Stimulated activated CD8-positive, alpha-beta memory T cell treated with anti-CD3 and anti-CD28 coated beads, Interleukin-2, amount 100 ng/mL, for 48 hours (primary cell): ENCODE measurements around the gene C13orf46.
"Not testable (repeated sequence)": the region's sequence is repeated elsewhere in the genome, so short reads cannot be mapped to it uniquely, and the experiment has no call there.

Experiments
- DNase-seq, 2 donors: peaks; one replicate each; pipeline ENCODE4 v3.0.0-alpha.2; 2020; ENCODE audit warnings: low read depth in 2 of 2

The C13orf46 gene

DNA sequence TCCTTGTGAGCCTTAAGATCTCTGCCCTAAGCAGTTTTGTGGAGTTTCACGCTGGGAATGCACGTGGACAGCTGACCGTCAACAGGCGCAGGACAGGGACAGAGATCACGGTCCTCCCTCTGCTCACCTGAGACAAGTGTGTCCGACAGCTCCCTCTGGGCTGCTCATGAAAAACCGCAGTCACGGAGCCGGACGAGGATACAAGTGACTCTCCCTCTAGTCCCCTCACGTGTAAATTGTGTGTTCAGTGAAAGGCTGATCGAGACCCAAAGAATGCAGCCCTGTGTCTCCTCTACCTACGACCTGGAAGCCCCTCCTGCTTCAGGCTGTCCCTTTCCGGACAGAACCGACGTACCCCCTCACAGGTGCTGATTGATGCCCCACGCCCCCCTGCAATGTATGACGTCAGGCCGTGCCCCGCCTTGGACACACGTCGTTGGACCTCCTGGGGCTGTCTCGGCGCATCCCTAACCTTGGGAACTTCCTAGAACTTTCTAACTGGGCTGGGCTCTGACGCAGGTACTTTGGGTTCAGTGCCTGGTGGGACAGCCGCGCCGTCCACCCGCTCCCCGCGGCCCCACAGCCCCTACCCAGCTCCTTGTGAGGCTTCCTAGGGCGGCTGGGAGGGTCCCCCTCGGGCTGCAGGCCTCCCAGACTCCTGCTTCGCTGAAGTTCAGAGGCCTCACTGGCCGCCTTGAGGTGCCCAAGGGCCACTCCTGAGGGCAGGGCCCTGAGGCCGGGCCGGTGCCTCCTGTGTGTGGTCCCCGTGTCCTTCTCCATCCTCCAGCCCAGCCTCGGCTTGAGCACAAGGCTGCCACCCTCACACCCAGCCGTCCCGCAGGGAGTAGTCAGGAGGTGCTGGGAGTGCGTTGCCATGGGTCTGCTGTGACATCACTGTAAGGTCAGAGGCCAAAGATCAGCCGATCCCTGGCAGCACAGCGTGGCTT lies at the start of gene C13orf46:
Gene C13orf46, minus strand, starts transcription at position 859 of the 947 bp plus-strand sequence. Its CDS starts 79 bp downstream, at position 780.
- no peak for DNase-seq

DNA sequence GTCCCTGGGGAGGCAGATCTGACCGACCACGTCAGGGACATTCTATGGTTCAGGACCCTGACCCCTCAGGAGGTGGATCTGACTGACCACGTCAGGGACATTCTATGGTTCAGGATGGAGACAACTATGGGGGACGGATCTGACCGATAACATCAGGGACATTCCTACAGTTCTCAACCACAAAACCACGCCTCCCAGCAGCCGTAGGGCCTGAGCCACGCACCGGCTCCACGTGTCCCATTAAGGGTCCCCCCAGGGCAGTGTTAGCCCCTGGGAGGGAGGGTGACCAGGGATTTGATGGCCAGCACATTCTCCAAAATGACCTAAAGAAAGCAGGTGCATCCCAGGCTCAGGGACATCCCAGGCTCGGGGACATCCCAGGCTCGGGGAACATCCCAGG lies 49.0 kb upstream of the C13orf46 start:
- no peak for DNase-seq

DNA sequence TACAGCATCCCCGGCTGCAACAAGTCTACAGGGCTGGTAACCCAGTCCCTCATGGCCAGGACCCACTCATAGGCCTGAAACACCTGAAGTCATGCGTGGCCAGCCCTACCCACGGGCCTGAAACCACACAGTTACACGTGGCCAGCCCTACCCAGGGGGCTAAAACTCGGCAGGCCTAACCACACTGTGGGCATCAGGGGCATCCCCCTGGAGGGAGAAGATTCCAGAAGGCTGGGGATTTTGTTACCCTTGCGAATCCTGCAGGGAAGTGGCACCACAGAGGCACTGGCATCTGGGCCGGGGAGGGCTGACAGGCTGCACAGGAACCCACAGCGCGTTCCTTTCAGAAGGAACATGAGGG lies 48.4 kb upstream of the C13orf46 start:
- DNase-seq: no peak

DNA sequence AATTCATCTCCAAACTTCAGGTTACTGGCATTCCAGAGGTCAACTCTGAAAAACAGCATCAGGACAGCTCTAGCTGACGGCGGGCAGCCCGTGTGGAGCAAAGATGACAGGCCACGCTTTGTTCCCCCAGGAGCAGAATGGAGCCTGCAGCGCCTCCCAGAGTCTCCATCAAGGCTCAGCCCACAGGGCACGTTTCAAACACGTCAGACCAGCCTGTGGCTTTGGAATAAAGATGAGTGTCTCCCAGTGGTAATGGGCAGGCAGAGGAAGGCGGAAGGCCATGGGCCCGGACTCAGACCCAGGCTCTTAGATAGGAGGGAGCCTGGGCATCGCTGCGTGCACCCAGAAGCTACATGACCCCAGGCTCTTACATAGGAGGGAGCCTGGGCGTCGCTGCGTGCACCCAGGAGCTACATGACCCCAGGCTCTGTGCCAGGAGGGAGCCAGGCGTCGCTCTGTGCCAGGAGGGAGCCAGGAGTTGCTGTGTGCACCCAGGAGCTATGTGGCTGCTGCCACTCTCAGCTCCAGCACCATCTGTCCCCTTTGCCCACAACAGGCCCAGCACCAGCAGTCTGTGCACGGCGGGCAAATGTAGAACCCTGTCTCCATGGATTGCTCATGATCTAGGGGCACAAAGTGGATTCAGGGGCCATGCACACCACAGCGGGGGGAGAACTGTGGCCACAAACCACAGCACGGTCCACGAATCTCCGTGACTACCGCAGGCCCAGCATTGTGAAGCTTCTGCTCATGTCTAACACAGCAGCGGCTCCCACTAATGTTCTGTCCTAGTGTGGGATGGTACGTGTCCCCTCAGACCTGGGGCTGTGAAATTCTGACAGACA lies 47.8 kb upstream of the C13orf46 start:
- no peak for DNase-seq

DNA sequence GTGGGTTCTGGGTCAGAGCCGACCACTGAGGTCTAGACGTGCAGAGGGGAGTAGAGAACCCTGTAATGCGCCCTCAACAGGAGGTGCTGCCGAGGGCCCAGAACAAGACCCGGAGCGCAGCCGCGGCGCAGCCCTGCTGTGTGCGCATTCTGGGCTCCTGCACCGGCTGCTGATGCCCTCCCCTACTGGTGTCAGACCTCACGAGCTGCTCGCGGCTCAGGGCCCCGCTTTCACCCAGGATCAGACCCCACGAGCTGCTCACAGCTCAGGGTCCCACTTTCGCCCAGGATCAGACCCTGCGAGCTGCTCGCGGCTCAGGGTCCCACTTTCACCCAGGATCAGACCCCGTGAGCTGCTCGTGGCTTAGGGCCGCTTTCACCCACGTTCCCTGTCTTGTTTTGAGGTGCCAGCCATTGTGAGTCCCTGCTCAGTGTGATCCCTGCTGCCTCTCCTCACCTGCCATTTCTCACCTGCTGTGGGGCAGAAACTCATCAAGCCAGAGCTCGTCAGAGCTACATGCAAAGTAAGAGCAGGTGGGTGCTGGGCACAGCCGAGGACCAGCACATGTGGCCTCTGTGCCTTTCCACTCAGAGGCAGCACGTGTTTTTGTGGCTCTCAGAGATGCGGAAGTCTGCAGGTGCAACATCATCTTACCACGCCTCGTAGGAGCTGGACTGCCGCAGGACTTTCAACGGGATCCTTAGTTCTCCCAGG lies 47.0 kb upstream of the C13orf46 start:
- DNase-seq: no peak

GRCh38 chr13:114020134-114020533 lies 46.3 kb upstream of the C13orf46 start:
- DNase-seq: not testable (repeated sequence)

DNA sequence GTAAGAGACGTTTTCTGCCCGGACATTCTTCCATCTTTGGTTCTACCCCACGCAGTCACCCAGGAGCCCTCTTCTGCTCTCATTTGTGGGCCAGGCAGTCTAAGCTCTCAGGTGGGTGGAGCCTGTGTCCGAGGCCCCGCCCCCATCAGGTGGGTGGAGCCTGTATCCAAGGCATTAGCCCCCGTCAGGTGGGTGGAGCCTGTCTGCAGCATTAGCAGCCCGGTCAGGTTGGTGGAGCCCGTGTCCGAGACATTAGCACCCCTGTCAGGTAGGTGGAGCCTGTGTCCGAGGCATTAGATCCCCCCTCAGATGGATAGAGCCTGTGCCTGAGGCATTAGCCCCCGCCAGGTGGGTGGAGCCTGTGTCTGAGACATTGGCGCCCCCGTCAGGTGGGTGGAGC lies 45.5 kb upstream of the C13orf46 start:
- DNase-seq: peak; percentile 21 to 49

GRCh38 chr13:114018461-114019055 lies 44.7 kb upstream of the C13orf46 start:
- DNase-seq: no peak

- DNase-seq: no peak
Observed at GRCh38 chr13:114017966-114018365, 44.1 kb upstream of the C13orf46 start.

GRCh38 chr13:114017028-114017630 lies 43.3 kb upstream of the C13orf46 start:
- no peak for DNase-seq

- DNase-seq: no peak
Observed at GRCh38 chr13:114016321-114017027, 42.6 kb upstream of the C13orf46 start.

GRCh38 chr13:114015969-114016295 lies 42.1 kb upstream of the C13orf46 start:
- DNase-seq: peak; percentile 13 to 14

DNA sequence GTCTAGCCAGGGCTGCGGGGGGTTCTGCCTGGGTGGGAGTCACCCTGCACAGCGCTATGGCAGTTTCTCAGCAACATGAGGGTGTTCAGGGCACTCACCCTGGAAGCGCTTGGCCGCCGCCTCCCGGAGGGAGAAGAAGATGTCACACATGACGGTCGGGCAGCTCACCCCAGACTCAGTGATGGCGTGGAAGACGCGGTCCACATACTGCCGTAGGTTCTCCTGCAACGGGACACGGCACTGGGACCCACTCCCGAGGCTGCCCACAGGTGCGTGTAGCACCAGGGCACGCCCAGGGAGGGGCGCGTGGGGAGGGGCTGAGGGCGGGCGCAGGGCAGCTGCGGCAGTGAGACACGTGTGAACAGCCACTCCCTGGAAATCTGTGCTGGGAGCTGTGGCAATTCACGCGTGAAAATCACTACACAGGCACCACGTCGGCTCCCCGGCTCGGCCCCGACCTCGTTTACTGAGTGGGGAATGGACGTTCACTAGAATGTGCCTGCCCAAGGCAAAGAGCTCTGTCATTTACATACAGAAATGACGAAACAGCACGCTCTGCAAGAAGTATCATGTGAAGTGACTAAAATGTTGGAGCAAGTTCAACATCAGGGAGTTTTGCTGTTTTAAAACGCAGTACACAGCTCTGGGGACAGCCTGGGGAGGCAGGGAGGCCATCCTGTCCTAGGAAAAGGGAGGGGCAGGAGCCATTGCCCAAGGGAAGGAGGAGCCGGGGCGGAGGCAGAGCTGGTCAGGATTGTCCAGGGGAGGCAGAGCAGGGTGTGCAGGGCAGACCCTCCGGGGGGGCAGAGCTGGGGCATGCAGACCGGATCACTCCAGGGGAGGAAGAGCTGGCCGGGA lies 41.5 kb upstream of the C13orf46 start:
- no peak for DNase-seq

DNA sequence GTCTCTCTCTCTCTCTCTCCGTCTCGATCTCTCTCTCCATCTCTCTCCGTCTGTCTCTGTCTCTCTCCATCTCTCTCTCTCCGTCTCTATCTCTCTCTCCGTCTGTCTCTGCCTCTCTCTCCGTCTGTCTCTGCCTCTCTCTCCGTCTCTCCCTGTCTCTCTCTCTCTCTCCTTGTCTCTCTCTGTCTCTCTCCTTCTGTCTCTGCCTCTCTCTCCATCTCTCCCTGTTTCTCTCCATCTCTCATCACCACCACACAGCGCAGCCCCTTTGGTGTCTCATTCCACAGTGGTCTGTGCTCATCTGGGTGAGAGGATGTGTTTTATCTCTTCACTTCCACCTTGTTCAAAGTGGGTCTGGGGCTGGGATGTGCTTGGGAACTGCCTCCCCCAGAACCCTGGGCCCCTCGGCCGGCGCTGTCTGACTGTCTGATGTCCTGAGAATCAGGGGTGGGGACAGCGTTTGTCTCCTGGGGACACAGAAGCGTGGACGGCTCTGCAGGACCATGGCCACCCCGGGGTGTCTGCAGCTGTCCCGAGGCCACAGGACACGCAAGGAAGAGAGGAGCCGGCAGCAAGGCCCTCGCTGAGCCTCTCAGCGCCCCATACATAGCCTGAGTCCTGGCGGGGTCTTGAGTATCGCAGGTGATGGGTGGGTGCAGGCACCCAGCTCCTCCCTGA lies 40.2 kb upstream of the C13orf46 start:
- no peak for DNase-seq

DNA sequence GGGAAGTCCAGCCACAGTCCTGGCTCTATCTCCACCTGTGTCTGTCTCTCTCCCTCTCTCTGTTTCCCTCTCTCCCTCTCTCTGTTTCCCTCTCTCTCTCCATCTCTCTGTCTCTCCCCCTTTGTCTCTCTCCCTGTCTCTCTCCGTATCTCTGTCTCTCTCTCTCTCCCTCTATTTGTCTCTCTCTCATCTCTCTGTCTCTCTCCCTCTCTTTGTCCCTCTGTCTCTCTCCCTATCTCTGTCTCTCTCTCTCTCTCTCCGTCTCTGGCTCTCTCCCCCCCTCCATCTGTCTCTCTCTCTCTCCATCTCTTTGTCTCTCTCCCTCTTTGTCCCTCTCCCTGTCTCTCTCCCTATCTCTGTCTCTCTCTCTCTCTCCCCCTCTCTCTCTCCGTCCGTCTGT lies 39.5 kb upstream of the C13orf46 start:
- DNase-seq: no peak

DNA sequence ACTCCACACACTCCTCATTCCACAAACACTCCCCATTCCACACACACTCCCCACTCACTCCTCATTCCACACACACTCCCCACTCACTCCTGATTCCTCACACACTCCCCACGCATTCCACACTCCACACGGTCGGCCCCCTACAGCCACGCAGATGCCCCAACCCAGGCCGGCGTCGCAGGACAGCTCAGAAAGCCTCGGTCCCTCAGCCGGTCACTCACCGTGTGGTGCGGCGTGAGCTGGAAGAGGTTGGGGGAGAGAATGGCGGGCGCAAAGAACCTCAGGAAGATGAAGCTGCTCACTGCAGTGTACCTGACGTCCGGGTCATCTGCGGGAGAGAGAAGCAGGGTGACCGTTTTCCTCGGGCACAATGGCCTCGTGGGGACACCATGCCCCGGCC lies 39.0 kb upstream of the C13orf46 start:
- no peak for DNase-seq

- DNase-seq: no peak
Observed at GRCh38 chr13:114012141-114012540, 38.3 kb upstream of the C13orf46 start.

- no peak for DNase-seq
Observed at GRCh38 chr13:114011226-114011625, 37.4 kb upstream of the C13orf46 start.
